NCI-H774 (cell line): ENCODE data around the gene MTERF1.

Experiments
- DNase-seq: peaks from one replicate; lab custom pipeline; 2025; lab: John Stamatoyannopoulos, UW

MTERF1 gene

DNA sequence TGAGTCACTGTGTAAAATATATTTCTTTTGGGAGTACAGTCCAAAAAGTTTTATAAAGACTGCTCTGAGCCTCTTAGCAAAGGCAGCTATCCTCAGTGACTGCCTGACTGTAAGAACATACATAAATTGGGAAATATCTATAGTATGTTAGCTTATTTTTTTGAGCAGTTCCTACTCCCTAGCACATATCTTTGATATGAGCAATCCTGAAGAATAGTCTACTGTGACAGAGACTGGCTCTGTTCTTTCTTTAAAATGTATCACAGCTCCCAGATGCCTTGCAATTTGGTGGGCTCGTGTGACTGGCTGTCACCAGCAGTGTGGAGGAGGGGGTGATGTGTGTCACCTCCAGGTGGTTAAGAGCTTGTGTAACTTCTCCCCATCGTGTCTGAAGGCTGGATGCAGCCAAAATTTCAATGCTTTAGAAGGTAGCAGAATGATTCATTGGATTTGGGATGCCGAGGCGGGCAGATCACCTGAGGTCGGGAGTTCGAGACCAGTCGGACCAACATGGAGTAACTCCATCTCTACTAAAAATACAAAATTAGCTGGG, 47.9 kb downstream of the MTERF1 start:
- no peak for DNase-seq

- DNase-seq, result no peak
Observed at GRCh38 chr7:91827169-91827568, 53.3 kb downstream of the MTERF1 start.

- DNase-seq, result no peak
Observed at GRCh38 chr7:91826377-91826776, 54.1 kb downstream of the MTERF1 start.

GRCh38 chr7:91824201-91824600, 56.3 kb downstream of the MTERF1 start:
- no peak for DNase-seq
